Measurements from ENCODE around the gene ZDHHC3. TPM values are rescaled to one million over a fixed set of nuclear protein-coding genes. Genes with fewer than 3 reads are reported as not detected.

ZDHHC3 gene
- total RNA-seq, 1 donor from 2014 or later = 41.2 TPM

DNA sequence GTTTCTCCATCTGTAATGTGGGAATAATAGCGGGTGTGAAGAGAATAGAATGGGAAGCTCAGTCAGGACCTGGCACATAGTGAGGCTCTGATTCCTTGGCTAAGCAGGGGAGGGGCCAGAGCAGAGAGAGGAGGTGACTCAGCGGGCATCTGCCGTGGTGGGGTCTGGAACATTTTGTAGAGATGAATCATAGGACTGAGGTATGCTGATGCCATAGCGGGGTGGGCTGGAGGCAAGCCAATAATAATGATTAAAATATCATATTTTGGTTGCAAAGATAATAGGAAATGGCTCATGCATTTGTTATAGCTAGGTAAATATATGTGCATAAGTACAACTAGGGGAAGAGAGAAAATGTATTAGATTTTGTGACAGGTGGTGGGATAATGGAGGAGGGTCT is 90.4 kb downstream of the ZDHHC3 start:
- Mint-ChIP-seq H3K4me3 (no peak overlapping the region), H3K4me1 (peaks cover 2% of the 10 kb centered on the region), H3K27ac (no peak overlapping the region), H3K27me3 (ENCODE audit: insufficient read depth, low read depth) (peaks cover 2% of the 10 kb centered on the region), H3K36me3 (no peaks in the 10 kb centered on the region), H3K9me3 (no peaks in the 10 kb centered on the region)
- no peaks in the 10 kb centered on the region for H3K27me3 ChIP-seq
- no peak overlapping the region for H3K27ac ChIP-seq
- H3K4me3 ChIP-seq = no peak overlapping the region
- H3K79me2 ChIP-seq (ENCODE audit: low read depth) = no peaks in the 10 kb centered on the region
- no peak overlapping the region for H3K9ac ChIP-seq
- DNase-seq (ENCODE audit: low spot score) = no peak
- no peak overlapping the region for H2AFZ ChIP-seq (replicated peaks)
- H3K36me3 ChIP-seq = no peaks in the 10 kb centered on the region
- H3K4me2 ChIP-seq = no peak overlapping the region
- no peaks in the 10 kb centered on the region for H4K20me1 ChIP-seq (ENCODE audit: low read depth)
- no peaks in the 10 kb centered on the region for H3F3A ChIP-seq (ENCODE audit: low read depth)
- TF ChIP-seq, protein P1, sequence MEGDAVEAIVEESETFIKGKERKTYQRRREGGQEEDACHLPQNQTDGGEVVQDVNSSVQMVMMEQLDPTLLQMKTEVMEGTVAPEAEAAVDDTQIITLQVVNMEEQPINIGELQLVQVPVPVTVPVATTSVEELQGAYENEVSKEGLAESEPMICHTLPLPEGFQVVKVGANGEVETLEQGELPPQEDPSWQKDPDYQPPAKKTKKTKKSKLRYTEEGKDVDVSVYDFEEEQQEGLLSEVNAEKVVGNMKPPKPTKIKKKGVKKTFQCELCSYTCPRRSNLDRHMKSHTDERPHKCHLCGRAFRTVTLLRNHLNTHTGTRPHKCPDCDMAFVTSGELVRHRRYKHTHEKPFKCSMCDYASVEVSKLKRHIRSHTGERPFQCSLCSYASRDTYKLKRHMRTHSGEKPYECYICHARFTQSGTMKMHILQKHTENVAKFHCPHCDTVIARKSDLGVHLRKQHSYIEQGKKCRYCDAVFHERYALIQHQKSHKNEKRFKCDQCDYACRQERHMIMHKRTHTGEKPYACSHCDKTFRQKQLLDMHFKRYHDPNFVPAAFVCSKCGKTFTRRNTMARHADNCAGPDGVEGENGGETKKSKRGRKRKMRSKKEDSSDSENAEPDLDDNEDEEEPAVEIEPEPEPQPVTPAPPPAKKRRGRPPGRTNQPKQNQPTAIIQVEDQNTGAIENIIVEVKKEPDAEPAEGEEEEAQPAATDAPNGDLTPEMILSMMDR (IDR thresholded peaks at IDR 0.05) = no peak
- TF ChIP-seq EZH2phosphoT487 (IDR thresholded peaks at IDR 0.05) (no peak), EZH2 (IDR thresholded peaks at IDR 0.05) (no peak)
- H3K9me3 ChIP-seq (ENCODE audit: low read depth) = no peaks in the 10 kb centered on the region
- H3K4me1 ChIP-seq = no peaks in the 10 kb centered on the region

DNA sequence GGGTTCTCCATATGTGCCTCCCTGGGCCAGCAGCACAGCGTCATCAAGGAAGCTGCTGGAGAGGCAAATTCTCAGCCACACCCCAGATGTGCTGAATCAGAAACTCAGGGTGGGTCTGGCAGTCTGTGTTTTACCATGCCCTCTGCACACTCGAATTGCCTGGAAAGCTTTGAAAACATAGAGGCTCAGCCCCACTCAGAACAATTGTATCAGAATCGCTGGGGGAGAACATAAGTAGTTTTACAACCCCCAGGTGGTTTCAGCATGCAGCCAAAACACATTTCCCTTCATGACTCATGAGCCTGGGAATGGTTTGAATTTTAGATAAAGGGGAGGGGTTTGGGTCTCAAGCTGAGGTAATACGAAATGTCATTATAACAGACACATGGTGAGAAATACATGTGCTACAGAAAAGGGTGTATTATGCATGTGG is 92.0 kb downstream of the ZDHHC3 start:
- H3K4me3 Mint-ChIP-seq = no peak overlapping the region
- H3K4me1 ChIP-seq = no peaks in the 10 kb centered on the region
- no peaks in the 10 kb centered on the region for H3K27me3 Mint-ChIP-seq (ENCODE audit: insufficient read depth, low read depth)
- no peak overlapping the region for H3K4me3 ChIP-seq
- no peaks in the 10 kb centered on the region for H4K20me1 ChIP-seq (ENCODE audit: low read depth)
- H3K27ac Mint-ChIP-seq = no peak overlapping the region
- H3K27ac ChIP-seq = no peak overlapping the region
- peaks cover 2% of the 10 kb centered on the region for H3K4me1 Mint-ChIP-seq
- H3K36me3 Mint-ChIP-seq = no peaks in the 10 kb centered on the region
- H3K36me3 ChIP-seq = no peaks in the 10 kb centered on the region
- DNase-seq (ENCODE audit: low spot score) = no peak
- H3K9ac ChIP-seq = no peak overlapping the region
- H3K4me2 ChIP-seq = no peak overlapping the region
- no peak overlapping the region for H2AFZ ChIP-seq (replicated peaks)
- no peaks in the 10 kb centered on the region for H3K9me3 ChIP-seq (ENCODE audit: low read depth)
- H3K79me2 ChIP-seq (ENCODE audit: low read depth) = no peaks in the 10 kb centered on the region
- no peaks in the 10 kb centered on the region for H3K27me3 ChIP-seq
- no peaks in the 10 kb centered on the region for H3K9me3 Mint-ChIP-seq
- TF ChIP-seq, protein P1 (IDR thresholded peaks at IDR 0.05) = no peak
- no peak for TF ChIP-seq EZH2 (IDR thresholded peaks at IDR 0.05)
- no peak for TF ChIP-seq EZH2phosphoT487 (IDR thresholded peaks at IDR 0.05)
- no peaks in the 10 kb centered on the region for H3F3A ChIP-seq (ENCODE audit: low read depth)

DNA sequence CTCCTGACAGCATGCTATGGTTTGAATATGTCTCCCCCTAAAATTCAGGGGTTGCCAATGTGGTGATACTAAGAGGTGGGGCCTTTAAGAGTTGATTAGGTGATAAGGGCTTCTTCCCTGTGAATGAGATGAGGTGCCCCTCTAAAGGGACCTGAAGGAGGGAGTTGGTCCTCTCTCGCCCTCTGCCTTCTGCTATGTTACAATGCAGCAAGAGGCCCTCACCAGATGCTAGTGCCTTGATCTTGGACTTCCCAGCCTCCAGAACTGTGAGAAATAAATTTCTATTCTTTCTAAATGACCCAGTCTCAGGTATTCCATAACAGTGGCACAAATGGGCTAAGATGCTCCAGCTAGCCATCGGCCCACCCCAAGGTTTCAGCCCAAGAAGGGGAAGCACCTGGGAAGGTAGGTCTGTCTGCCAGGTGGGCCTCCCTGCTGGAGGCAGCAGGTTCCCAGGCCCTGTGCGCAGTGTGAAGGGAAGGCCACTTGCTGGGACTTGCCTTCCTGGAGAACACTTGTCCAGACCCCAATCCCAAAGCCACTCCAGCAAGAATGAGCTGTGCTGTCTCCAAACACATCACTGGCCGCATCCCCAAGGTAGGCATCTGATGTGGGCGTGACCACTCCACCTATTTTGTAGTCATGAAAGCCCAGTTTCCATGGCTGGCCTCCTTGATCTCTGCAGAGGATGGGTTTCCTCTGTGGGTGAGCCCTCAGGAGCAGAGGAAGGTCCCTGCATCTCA is 92.6 kb downstream of the ZDHHC3 start:
- no peaks in the 10 kb centered on the region for H3K27me3 ChIP-seq
- H4K20me1 ChIP-seq (ENCODE audit: low read depth) = no peaks in the 10 kb centered on the region
- Mint-ChIP-seq H3K9me3 (no peaks in the 10 kb centered on the region), H3K36me3 (no peaks in the 10 kb centered on the region), H3K27ac (no peak overlapping the region), H3K27me3 (ENCODE audit: insufficient read depth, low read depth) (no peaks in the 10 kb centered on the region), H3K4me3 (no peak overlapping the region), H3K4me1 (peaks cover 2% of the 10 kb centered on the region)
- no peak overlapping the region for H3K4me2 ChIP-seq
- no peaks in the 10 kb centered on the region for H3K79me2 ChIP-seq (ENCODE audit: low read depth)
- no peak overlapping the region for H2AFZ ChIP-seq (replicated peaks)
- TF ChIP-seq, protein P1 (IDR thresholded peaks at IDR 0.05) = no peak
- TF ChIP-seq EZH2 (IDR thresholded peaks at IDR 0.05) (no peak), EZH2phosphoT487 (IDR thresholded peaks at IDR 0.05) (no peak)
- no peaks in the 10 kb centered on the region for H3F3A ChIP-seq (ENCODE audit: low read depth)
- H3K9me3 ChIP-seq (ENCODE audit: low read depth) = no peaks in the 10 kb centered on the region
- H3K36me3 ChIP-seq = no peaks in the 10 kb centered on the region
- H3K4me3 ChIP-seq = no peak overlapping the region
- H3K4me1 ChIP-seq = no peaks in the 10 kb centered on the region
- DNase-seq (ENCODE audit: low spot score) = no peak
- H3K27ac ChIP-seq = no peak overlapping the region
- H3K9ac ChIP-seq = no peak overlapping the region

Data from neural progenitor cell (in vitro differentiated cells).